ENCODE data around the gene ATG5. TPM values are rescaled to one million over a fixed set of nuclear protein-coding genes. Genes with fewer than 3 reads are reported as not detected.

The ATG5 gene
- total and polyA plus RNA-seq, 2 experiments from 2014 or later, result 31.6 to 48.2 TPM

DNA sequence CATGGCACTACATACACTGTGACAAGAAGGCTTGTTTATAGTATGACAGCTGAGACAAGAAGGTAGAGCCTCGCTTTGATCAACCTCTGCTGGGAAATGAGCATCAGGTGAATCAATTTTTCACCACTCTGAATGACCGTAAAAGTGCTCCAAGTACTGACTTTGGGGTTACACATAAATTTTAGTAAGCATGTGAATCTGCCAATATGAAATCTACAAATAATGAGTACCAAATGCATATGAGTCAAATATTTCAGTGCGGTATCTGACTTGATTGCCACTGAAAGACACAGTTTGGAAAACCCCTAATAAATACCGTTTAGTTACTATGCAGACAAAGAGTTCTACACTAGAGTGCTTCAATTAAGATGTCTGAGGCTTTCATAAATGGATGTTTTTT, 77.8 kb downstream of the ATG5 start:
- no peak overlapping the region for H3K4me2 ChIP-seq
- DNase-seq (ENCODE audit: low spot score), result no peak
- Mint-ChIP-seq H3K27me3 (ENCODE audit: insufficient read depth, low read depth, poor library complexity) (no peaks in the 10 kb centered on the region), H3K9me3 (no peaks in the 10 kb centered on the region), H3K27ac (no peak overlapping the region), H3K36me3 (ENCODE audit: low read depth) (peaks cover 6% of the 10 kb centered on the region), H3K4me3 (no peak overlapping the region), H3K4me1 (peaks cover 7% of the 10 kb centered on the region; the same call in 2 of the 3 replicates)
- H3F3A ChIP-seq (replicated peaks; ENCODE audit: low read depth), result no peaks in the 10 kb centered on the region
- no peak overlapping the region for H2AFZ ChIP-seq
- H3K27ac ChIP-seq (ENCODE audit: low read depth), result no peak overlapping the region
- peaks cover 7% of the 10 kb centered on the region; the same call in 1 of the 2 replicates for H3K79me2 ChIP-seq (replicated peaks; ENCODE audit: insufficient read depth)
- no peaks in the 10 kb centered on the region for H3K27me3 ChIP-seq (ENCODE audit: insufficient read depth)
- no peaks in the 10 kb centered on the region for H4K20me1 ChIP-seq (replicated peaks; ENCODE audit: insufficient read depth)
- 0 out of 2 replicates have a peak, but pooled peaks cover 7% of the 10 kb centered on the region for H3K36me3 ChIP-seq (ENCODE audit: insufficient read depth)
- H3K4me1 ChIP-seq (ENCODE audit: insufficient read depth), result no peaks in the 10 kb centered on the region
- no peak for ATAC-seq
- H3K9me2 ChIP-seq (ENCODE audit: insufficient read depth), result no peaks in the 10 kb centered on the region
- TF ChIP-seq, protein P1, sequence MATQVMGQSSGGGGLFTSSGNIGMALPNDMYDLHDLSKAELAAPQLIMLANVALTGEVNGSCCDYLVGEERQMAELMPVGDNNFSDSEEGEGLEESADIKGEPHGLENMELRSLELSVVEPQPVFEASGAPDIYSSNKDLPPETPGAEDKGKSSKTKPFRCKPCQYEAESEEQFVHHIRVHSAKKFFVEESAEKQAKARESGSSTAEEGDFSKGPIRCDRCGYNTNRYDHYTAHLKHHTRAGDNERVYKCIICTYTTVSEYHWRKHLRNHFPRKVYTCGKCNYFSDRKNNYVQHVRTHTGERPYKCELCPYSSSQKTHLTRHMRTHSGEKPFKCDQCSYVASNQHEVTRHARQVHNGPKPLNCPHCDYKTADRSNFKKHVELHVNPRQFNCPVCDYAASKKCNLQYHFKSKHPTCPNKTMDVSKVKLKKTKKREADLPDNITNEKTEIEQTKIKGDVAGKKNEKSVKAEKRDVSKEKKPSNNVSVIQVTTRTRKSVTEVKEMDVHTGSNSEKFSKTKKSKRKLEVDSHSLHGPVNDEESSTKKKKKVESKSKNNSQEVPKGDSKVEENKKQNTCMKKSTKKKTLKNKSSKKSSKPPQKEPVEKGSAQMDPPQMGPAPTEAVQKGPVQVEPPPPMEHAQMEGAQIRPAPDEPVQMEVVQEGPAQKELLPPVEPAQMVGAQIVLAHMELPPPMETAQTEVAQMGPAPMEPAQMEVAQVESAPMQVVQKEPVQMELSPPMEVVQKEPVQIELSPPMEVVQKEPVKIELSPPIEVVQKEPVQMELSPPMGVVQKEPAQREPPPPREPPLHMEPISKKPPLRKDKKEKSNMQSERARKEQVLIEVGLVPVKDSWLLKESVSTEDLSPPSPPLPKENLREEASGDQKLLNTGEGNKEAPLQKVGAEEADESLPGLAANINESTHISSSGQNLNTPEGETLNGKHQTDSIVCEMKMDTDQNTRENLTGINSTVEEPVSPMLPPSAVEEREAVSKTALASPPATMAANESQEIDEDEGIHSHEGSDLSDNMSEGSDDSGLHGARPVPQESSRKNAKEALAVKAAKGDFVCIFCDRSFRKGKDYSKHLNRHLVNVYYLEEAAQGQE (IDR thresholded peaks at IDR 0.05; ENCODE audit: unreplicated experiment), result no peak
- TF ChIP-seq STAT1 (IDR thresholded peaks at IDR 0.05; ENCODE audit: unreplicated experiment), result no peak
- TF ChIP-seq NANOG (IDR thresholded peaks at IDR 0.05; ENCODE audit: borderline replicate concordance), result no peak
- TF ChIP-seq JUNB (IDR thresholded peaks at IDR 0.05; ENCODE audit: unreplicated experiment), result no peak
- TF ChIP-seq ZNF331 (CRISPR knock-in tag; IDR thresholded peaks at IDR 0.05; ENCODE audit: low read depth), result no peak
- TF ChIP-seq, protein P2, sequence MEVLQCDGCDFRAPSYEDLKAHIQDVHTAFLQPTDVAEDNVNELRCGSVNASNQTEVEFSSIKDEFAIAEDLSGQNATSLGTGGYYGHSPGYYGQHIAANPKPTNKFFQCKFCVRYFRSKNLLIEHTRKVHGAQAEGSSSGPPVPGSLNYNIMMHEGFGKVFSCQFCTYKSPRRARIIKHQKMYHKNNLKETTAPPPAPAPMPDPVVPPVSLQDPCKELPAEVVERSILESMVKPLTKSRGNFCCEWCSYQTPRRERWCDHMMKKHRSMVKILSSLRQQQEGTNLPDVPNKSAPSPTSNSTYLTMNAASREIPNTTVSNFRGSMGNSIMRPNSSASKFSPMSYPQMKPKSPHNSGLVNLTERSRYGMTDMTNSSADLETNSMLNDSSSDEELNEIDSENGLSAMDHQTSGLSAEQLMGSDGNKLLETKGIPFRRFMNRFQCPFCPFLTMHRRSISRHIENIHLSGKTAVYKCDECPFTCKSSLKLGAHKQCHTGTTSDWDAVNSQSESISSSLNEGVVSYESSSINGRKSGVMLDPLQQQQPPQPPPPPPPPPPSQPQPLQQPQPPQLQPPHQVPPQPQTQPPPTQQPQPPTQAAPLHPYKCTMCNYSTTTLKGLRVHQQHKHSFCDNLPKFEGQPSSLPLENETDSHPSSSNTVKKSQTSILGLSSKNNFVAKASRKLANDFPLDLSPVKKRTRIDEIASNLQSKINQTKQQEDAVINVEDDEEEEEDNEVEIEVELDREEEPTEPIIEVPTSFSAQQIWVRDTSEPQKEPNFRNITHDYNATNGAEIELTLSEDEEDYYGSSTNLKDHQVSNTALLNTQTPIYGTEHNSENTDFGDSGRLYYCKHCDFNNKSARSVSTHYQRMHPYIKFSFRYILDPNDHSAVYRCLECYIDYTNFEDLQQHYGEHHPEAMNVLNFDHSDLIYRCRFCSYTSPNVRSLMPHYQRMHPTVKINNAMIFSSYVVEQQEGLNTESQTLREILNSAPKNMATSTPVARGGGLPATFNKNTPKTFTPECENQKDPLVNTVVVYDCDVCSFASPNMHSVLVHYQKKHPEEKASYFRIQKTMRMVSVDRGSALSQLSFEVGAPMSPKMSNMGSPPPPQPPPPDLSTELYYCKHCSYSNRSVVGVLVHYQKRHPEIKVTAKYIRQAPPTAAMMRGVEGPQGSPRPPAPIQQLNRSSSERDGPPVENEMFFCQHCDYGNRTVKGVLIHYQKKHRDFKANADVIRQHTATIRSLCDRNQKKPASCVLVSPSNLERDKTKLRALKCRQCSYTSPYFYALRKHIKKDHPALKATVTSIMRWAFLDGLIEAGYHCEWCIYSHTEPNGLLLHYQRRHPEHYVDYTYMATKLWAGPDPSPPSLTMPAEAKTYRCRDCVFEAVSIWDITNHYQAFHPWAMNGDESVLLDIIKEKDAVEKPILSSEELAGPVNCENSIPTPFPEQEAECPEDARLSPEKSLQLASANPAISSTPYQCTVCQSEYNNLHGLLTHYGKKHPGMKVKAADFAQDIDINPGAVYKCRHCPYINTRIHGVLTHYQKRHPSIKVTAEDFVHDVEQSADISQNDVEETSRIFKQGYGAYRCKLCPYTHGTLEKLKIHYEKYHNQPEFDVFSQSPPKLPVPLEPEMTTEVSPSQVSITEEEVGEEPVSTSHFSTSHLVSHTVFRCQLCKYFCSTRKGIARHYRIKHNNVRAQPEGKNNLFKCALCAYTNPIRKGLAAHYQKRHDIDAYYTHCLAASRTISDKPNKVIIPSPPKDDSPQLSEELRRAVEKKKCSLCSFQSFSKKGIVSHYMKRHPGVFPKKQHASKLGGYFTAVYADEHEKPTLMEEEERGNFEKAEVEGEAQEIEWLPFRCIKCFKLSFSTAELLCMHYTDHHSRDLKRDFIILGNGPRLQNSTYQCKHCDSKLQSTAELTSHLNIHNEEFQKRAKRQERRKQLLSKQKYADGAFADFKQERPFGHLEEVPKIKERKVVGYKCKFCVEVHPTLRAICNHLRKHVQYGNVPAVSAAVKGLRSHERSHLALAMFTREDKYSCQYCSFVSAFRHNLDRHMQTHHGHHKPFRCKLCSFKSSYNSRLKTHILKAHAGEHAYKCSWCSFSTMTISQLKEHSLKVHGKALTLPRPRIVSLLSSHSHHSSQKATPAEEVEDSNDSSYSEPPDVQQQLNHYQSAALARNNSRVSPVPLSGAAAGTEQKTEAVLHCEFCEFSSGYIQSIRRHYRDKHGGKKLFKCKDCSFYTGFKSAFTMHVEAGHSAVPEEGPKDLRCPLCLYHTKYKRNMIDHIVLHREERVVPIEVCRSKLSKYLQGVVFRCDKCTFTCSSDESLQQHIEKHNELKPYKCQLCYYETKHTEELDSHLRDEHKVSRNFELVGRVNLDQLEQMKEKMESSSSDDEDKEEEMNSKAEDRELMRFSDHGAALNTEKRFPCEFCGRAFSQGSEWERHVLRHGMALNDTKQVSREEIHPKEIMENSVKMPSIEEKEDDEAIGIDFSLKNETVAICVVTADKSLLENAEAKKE (CRISPR knock-in tag; IDR thresholded peaks at IDR 0.05), result no peak
- no peak for TF ChIP-seq CREB1 (CRISPR knock-in tag; IDR thresholded peaks at IDR 0.05; ENCODE audit: low read depth)
- no peak overlapping the region for H3K4me3 ChIP-seq
